Left kidney (tissue), 2 donors: Measurements from ENCODE around the gene C1QTNF9. TPM values are rescaled to one million over a fixed set of nuclear protein-coding genes. Genes with fewer than 3 reads are reported as not detected.
"Not testable (repeated sequence)": the region's sequence is repeated elsewhere in the genome, so short reads cannot be mapped to it uniquely, and the experiment has no call there.

Source experiments
- DNase-seq: peaks from one replicate; pipeline ENCODE4 v3.0.0-alpha.2; 2013
- polyA plus RNA-seq: library from polyadenylated mRNA; unstranded; fragments of 120-200 nt; gene quantifications from one replicate; pipeline ENCODE4 v1.2.1, GENCODE V29; 2013; ENCODE audit not compliant: insufficient read length

C1QTNF9 gene
- polyA plus RNA-seq, 1 donor, result 0.38 TPM

GRCh38 chr13:24321416-24321815 is 12.0 kb downstream of the C1QTNF9 start:
- DNase-seq, result not testable (repeated sequence)

- DNase-seq, result not testable (repeated sequence)
Observed at GRCh38 chr13:24322470-24322869, 13.1 kb downstream of the C1QTNF9 start.

- DNase-seq, result no peak
Observed at GRCh38 chr13:24323036-24323738, 13.8 kb downstream of the C1QTNF9 start.

- no peak for DNase-seq
Observed at GRCh38 chr13:24323739-24324075, 14.3 kb downstream of the C1QTNF9 start.

- not testable (repeated sequence) for DNase-seq
Observed at GRCh38 chr13:24327598-24327997, 18.2 kb downstream of the C1QTNF9 start.

- peak; percentile 17 for DNase-seq
Observed at GRCh38 chr13:24328145-24328544, 18.8 kb downstream of the C1QTNF9 start.

- no peak for DNase-seq
Observed at GRCh38 chr13:24338721-24339120, 29.3 kb downstream of the C1QTNF9 start.

- DNase-seq, result no peak
Observed at GRCh38 chr13:24339937-24340607, 30.7 kb downstream of the C1QTNF9 start.

GRCh38 chr13:24340608-24340955 is 31.2 kb downstream of the C1QTNF9 start:
- DNase-seq, result no peak

GRCh38 chr13:24341439-24341838 is 32.1 kb downstream of the C1QTNF9 start:
- DNase-seq, result no peak

- DNase-seq, result no peak
Observed at GRCh38 chr13:24348385-24348784, 39.0 kb downstream of the C1QTNF9 start.

GRCh38 chr13:24348797-24349515 is 39.6 kb downstream of the C1QTNF9 start:
- DNase-seq, result no peak

- not testable (repeated sequence) for DNase-seq
Observed at GRCh38 chr13:24349778-24350664, 40.6 kb downstream of the C1QTNF9 start.

- no peak for DNase-seq
Observed at GRCh38 chr13:24351423-24351822, 42.0 kb downstream of the C1QTNF9 start.

GRCh38 chr13:24353736-24354135 is 44.4 kb downstream of the C1QTNF9 start:
- DNase-seq, result no peak

GRCh38 chr13:24355103-24355502 is 45.7 kb downstream of the C1QTNF9 start:
- no peak for DNase-seq

GRCh38 chr13:24356270-24356669 is 46.9 kb downstream of the C1QTNF9 start:
- DNase-seq, result no peak

- no peak for DNase-seq
Observed at GRCh38 chr13:24356837-24357236, 47.5 kb downstream of the C1QTNF9 start.

GRCh38 chr13:24357756-24358155 is 48.4 kb downstream of the C1QTNF9 start:
- DNase-seq, result no peak

- not testable (repeated sequence) for DNase-seq
Observed at GRCh38 chr13:24358836-24359235, 49.5 kb downstream of the C1QTNF9 start.

GRCh38 chr13:24359252-24359651 is 49.9 kb downstream of the C1QTNF9 start:
- not testable (repeated sequence) for DNase-seq

- peak; percentile 8 for DNase-seq
Observed at GRCh38 chr13:24360106-24360505, 50.7 kb downstream of the C1QTNF9 start.
